Caco-2 (cell line): ENCODE measurements around the gene DENND1A. TPM values are rescaled to one million over a fixed set of nuclear protein-coding genes. Genes with fewer than 3 reads are reported as not detected.

Experiments used
- BruUV-seq: library from RNA; stranded (reverse); fragments of 400-500 nt; replicated peaks from 2 replicates; lab custom pipeline; 2021; lab: Mats Ljungman, UMichigan
- CTCF ChIA-PET: fragments of 300-600 bp; sonication (Branson Sonifier 250); formaldehyde crosslinking; loops from one replicate; lab custom pipeline; 2022; ENCODE audit warnings: antibody characterized with exemption; lab: Charles Lee
- POLR2A ChIA-PET: fragments of 300-600 bp; sonication (Branson Sonifier 250); formaldehyde crosslinking; loops from one replicate; lab custom pipeline; 2022; ENCODE audit warnings: antibody characterized with exemption; lab: Charles Lee
- DNase-seq, 2 experiments: peaks; one replicate each; pipeline versions ENCODE4 v3.0.0 to v3.0.0-alpha.2; 2020 to 2022
- H3K27me3 ChIP-seq: replicated peaks from 2 replicates; pipeline ENCODE4 v1.6.0; 2011; ENCODE audit warnings: low read length; ENCODE audit not compliant: control insufficient read depth, insufficient read depth
- H3K36me3 ChIP-seq: 2 replicates; pipeline ENCODE4 v1.5.1; 2011; ENCODE audit warnings: low read length; ENCODE audit not compliant: control insufficient read depth, insufficient read depth
- H3K4me1 ChIP-seq: fragments of 250-450 bp; sonication (Bioruptor Pico); 2 replicates; pipeline ENCODE4 v1.5.1; 2020; ENCODE audit warnings: mild to moderate bottlenecking
- H3K4me3 ChIP-seq: 2 replicates; pipeline ENCODE4 v1.5.1; 2011; ENCODE audit warnings: low read depth, mild to moderate bottlenecking, control low read depth, low read length
- H3K9me3 ChIP-seq: fragments of 250-450 bp; sonication (Bioruptor Pico); 2 replicates; pipeline ENCODE4 v1.5.1; 2020; ENCODE audit warnings: mild to moderate bottlenecking, moderate library complexity
- H3K27ac Mint-ChIP-seq: one replicate; pipeline ENCODE4 v1.8.0; 2022; ENCODE audit warnings: mixed read lengths; ENCODE audit not compliant: unreplicated experiment
- H3K27me3 Mint-ChIP-seq: one replicate; pipeline ENCODE4 v1.8.0; 2022; ENCODE audit warnings: mixed read lengths; ENCODE audit not compliant: insufficient read depth, unreplicated experiment
- H3K36me3 Mint-ChIP-seq: one replicate; pipeline ENCODE4 v1.8.0; 2022; ENCODE audit warnings: mild to moderate bottlenecking, mixed read lengths; ENCODE audit not compliant: insufficient read depth, unreplicated experiment
- H3K4me1 Mint-ChIP-seq: one replicate; pipeline ENCODE4 v1.8.0; 2022; ENCODE audit warnings: low read depth, mixed read lengths; ENCODE audit not compliant: unreplicated experiment
- H3K4me3 Mint-ChIP-seq: one replicate; pipeline ENCODE4 v1.8.0; 2022; ENCODE audit warnings: mild to moderate bottlenecking, moderate library complexity, mixed read lengths; ENCODE audit not compliant: unreplicated experiment
- H3K9me3 Mint-ChIP-seq: one replicate; pipeline ENCODE4 v1.8.0; 2022; ENCODE audit warnings: mixed read lengths; ENCODE audit not compliant: unreplicated experiment
- intact Hi-C: fragments of 100-400 bp; cut with micrococcal nuclease; formaldehyde crosslinking; loops from one replicate; pipeline ENCODE4 v1.10.0; 2022; ENCODE audit not compliant: unreplicated experiment
- total RNA-seq: library from RNA; stranded (reverse); gene quantifications from 2 replicates; pipeline ENCODE4 v1.2.3, GENCODE V29; 2022
- TF ChIP-seq, protein P1 (sequence below), 2 experiments: fragments of 200-600 bp in 1 of 2; IDR thresholded peaks; 1 replicate in 1 of 2; 2 replicates in 1 of 2; pipeline versions ENCODE4 v1.5.1 to v1.8.0; 2011 to 2022; ENCODE audit warnings: antibody characterized with exemption in 1 of 2, control low read depth in 1 of 2, inconsistent platforms in 1 of 2, low read depth in 1 of 2, low read length in 1 of 2, mild to moderate bottlenecking in 1 of 2, moderate library complexity in 1 of 2; ENCODE audit not compliant: insufficient read depth in 1 of 2, severe bottlenecking in 1 of 2, unreplicated experiment in 1 of 2

The DENND1A gene
- total RNA-seq, 1 experiment from 2014 or later = 41.6 TPM

DNA sequence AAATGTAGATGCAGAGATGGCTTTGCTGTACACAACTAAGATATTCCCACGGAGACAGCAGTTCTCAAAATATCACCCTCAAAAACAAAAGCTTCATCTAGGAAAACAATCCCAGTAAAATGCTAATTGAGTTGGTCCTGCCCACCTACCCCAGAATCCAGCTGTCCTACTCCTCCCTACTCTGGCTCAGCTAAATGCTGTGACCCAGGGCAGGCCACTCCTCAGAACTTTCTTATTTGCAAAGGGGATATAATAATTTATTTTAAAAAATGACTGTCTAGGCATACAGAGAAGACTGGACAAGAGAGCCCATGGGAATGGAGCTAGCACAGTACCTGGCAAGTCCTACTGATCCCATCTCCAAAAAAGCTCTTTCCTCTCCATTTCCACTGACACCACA, 411.6 kb downstream of the DENND1A start:
- TF ChIP-seq, protein P1, sequence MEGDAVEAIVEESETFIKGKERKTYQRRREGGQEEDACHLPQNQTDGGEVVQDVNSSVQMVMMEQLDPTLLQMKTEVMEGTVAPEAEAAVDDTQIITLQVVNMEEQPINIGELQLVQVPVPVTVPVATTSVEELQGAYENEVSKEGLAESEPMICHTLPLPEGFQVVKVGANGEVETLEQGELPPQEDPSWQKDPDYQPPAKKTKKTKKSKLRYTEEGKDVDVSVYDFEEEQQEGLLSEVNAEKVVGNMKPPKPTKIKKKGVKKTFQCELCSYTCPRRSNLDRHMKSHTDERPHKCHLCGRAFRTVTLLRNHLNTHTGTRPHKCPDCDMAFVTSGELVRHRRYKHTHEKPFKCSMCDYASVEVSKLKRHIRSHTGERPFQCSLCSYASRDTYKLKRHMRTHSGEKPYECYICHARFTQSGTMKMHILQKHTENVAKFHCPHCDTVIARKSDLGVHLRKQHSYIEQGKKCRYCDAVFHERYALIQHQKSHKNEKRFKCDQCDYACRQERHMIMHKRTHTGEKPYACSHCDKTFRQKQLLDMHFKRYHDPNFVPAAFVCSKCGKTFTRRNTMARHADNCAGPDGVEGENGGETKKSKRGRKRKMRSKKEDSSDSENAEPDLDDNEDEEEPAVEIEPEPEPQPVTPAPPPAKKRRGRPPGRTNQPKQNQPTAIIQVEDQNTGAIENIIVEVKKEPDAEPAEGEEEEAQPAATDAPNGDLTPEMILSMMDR (IDR thresholded peaks at IDR 0.05; ENCODE audit: insufficient read depth in 1 of 2, low read depth in 1 of 2, low read length in 1 of 2, severe bottlenecking in 1 of 2, unreplicated experiment in 1 of 2) = no peak
- H3K36me3 Mint-ChIP-seq = peaks cover 5% of the 10 kb centered on the region
- Histone ChIP-seq H3K4me3 (no peak overlapping the region), H3K36me3 (peaks cover 1% of the 10 kb centered on the region), H3K9me3 (no peaks in the 10 kb centered on the region), H3K4me1 (no peaks in the 10 kb centered on the region), H3K27me3 (no peaks in the 10 kb centered on the region)
- H3K27ac Mint-ChIP-seq = no peak overlapping the region
- intact Hi-C loops = no loop called here
- H3K4me1 Mint-ChIP-seq = peaks cover 9% of the 10 kb centered on the region
- H3K27me3 Mint-ChIP-seq = no peaks in the 10 kb centered on the region
- no TSS peak for BruUV-seq
- no peak overlapping the region for H3K4me3 Mint-ChIP-seq
- ChIA-PET POLR2A (no interaction called here), CTCF (no interaction called here)
- DNase-seq = no peak
- no peaks in the 10 kb centered on the region for H3K9me3 Mint-ChIP-seq

GRCh38 chr9:123517512-123517911, 412.4 kb downstream of the DENND1A start:
- Histone ChIP-seq H3K4me1 (no peaks in the 10 kb centered on the region), H3K4me3 (no peak overlapping the region), H3K36me3 (peaks cover 1% of the 10 kb centered on the region), H3K27me3 (no peaks in the 10 kb centered on the region), H3K9me3 (no peaks in the 10 kb centered on the region)
- POLR2A ChIA-PET = no interaction called here
- no TSS peak for BruUV-seq
- peaks cover 9% of the 10 kb centered on the region for H3K4me1 Mint-ChIP-seq
- DNase-seq = no peak
- H3K27me3 Mint-ChIP-seq = no peaks in the 10 kb centered on the region
- TF ChIP-seq, protein P1 (IDR thresholded peaks at IDR 0.05; ENCODE audit: insufficient read depth in 1 of 2, low read depth in 1 of 2, low read length in 1 of 2, severe bottlenecking in 1 of 2, unreplicated experiment in 1 of 2) = no peak
- H3K36me3 Mint-ChIP-seq = peaks cover 5% of the 10 kb centered on the region
- intact Hi-C loops = no loop called here
- no peak overlapping the region for H3K27ac Mint-ChIP-seq
- H3K9me3 Mint-ChIP-seq = no peaks in the 10 kb centered on the region
- CTCF ChIA-PET = no interaction called here
- H3K4me3 Mint-ChIP-seq = no peak overlapping the region

- Mint-ChIP-seq H3K4me1 (peaks cover 9% of the 10 kb centered on the region), H3K9me3 (no peaks in the 10 kb centered on the region), H3K36me3 (peaks cover 5% of the 10 kb centered on the region), H3K4me3 (no peak overlapping the region), H3K27me3 (no peaks in the 10 kb centered on the region), H3K27ac (no peak overlapping the region)
- intact Hi-C loops = no loop called here
- POLR2A ChIA-PET = no interaction called here
- H3K4me1 ChIP-seq = no peaks in the 10 kb centered on the region
- no peaks in the 10 kb centered on the region for H3K9me3 ChIP-seq
- BruUV-seq = no TSS peak
- DNase-seq = no peak
- H3K4me3 ChIP-seq = no peak overlapping the region
- H3K36me3 ChIP-seq = peaks cover 1% of the 10 kb centered on the region
- no peaks in the 10 kb centered on the region for H3K27me3 ChIP-seq
- TF ChIP-seq, protein P1 (IDR thresholded peaks at IDR 0.05; ENCODE audit: insufficient read depth in 1 of 2, low read depth in 1 of 2, low read length in 1 of 2, severe bottlenecking in 1 of 2, unreplicated experiment in 1 of 2) = no peak
- CTCF ChIA-PET = no interaction called here
Measured at GRCh38 chr9:123514766-123515165, 415.2 kb downstream of the DENND1A start.
